ENCODE data around the gene ZBTB21.
"Not testable (repeated sequence)": the region's sequence is repeated elsewhere in the genome, so short reads cannot be mapped to it uniquely, and the experiment has no call there.

The ZBTB21 gene

DNA sequence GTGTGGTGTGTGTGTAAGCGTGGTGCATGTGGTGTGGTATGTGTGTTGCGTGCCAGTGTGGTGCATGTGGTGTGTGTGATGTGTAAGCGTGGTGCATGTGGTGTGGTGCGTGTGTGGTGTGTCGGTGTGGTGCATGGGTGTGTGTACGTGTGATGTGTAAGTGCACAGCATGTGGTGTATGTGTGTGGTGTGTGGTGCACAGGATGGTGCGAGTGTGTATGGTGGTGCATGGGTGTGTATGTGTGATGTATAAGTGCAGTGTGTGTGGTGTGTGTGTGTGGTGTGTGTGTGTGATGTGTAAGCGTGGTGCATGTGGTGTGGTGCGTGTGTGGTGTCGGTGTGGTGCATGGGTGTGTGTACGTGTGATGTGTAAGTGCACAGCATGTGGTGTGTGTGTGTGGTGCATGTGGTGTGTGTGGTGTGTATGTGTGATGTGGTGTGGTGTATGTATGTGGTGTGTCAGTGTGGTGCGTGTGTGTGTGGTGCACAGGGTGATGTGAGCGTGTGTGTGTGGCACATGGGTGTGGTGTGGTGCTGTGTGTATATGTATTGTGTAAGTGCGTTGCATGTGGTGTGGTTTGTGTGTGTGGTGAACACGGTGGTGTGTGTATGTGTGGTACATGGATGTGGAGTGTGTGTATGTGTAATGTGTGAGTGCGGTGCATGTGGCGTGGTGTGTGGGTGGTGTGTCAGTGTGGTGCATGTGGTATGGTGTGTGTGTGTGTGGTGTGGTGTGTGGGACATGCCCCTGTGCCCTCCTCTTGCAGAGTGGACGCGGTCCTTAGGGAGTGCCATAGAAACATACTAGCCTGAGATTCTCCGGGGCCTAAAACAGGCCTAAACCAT is 55.3 kb downstream of the ZBTB21 start:
- in situ Hi-C loops (cut with HindIII; ENCODE audit: low sequenced_read_pairs): no loop called here

DNA sequence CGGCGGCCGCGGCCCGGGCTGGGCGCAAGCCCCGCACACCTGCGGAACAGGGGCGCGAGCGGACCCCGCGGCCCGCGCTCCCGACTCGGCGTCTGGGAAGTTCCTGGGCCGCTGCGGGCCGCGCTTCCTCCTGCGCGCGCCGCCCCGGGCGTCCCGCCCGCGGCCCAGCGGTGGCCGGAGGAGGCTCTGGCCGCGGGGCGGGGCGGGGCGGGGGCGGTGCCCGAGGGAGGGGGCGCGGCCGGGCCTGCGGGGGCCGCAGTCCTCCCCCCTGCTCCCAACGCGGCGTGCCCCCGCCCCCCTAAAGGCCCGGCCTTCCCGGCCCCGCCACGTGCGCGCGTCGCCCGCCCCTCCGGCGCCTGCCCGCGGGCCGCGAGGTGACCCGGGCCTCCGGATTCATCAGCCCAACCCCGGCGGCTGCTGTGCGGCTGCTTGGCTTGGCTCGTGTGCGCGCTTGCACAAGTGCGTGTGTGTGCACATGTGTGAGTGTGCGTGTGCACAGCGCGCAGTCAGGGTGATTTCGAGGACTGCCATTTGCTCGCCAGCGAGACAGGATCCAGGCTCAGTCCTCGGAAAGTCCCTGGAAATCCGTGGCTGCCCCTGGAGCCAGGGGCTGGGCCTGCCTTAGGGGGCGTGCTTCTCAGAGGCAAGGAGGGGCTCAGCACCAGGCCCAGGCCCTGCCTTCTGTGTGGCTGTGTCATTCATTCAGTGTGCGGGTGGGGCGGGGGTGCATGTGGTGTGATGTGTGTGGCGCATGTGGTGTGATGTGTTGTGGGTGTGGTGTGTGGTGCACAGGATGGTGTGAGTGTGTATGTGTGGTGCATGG is 56.1 kb downstream of the ZBTB21 start, which contains the start of gene C2CD2:
TSS of gene C2CD2 (minus strand) at position 188 of the 823 bp plus-strand sequence. CDS start 370 bp downstream, outside the sequence.
- in situ Hi-C loops (cut with HindIII; ENCODE audit: low sequenced_read_pairs): no loop called here

GRCh38 chr21:41953249-41953830 is 56.8 kb downstream of the ZBTB21 start:
- in situ Hi-C loops (cut with HindIII; ENCODE audit: low sequenced_read_pairs): no loop called here

DNA sequence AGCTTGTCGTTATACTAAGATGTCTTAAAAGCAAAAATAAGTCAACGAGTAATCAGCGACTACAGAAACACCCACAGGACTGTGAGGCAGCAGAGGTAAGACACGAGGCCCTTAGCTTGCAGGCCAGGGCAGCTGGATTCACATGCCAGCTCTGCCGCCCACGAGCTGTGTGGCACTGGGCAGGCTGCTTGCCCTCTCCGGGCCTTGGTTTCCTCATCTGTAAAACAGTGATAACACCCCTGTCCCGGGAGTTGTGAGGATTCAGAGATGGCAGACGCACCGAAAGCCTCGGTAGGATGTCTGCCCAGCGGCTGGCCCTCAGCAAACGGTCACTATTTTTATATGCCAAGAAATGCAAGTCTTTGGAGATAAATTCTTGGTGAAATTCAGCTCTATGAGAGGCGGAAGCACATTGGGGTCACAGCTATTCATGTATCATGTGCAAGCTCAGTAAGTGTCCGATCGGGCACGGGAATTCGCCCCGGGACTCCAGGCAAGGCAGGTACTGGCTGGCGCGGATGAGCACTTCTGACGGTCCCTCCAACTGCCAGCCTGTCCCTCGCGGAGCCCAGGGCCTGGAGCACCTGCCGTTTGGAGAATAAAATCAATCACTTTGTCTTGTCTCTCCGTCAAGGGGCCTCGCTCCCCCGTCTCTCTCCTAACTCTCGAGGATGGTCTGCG is 57.5 kb downstream of the ZBTB21 start:
- in situ Hi-C loops (cut with HindIII; ENCODE audit: low sequenced_read_pairs): no loop called here

DNA sequence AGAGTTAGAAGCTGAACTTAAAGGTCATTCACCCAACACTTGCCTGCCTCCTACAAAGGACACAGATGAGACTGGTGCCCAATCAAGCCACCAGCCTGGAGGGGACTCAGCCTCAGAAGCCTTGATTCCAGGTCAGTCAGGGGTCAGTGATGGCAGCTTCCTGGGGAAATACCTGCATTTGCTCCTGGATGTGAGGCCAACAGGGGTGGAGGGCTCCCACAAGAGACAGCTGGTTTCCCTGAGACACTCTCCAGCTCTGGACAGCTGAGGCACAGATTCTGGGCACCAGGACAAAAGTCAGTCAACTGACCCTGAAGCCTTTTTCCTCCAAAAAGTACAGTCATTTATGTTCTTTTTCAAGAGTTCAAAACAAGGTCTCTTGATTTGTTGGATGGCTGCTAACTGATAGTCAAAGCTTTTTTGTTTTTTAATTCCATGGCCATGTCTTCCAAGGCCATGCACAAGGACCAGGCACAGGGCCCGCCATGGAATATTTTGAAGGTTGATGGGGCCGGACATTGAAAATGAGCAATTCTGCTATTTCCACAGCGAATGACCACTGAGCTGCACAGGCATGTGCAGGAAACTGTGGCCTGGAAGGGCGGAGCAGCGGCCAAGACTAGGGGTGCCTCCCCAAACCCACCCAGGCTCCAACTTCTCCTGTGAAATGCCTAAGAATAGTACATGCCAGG is 58.1 kb downstream of the ZBTB21 start:
- in situ Hi-C loops (cut with HindIII; ENCODE audit: low sequenced_read_pairs): no loop called here

- in situ Hi-C loops (cut with HindIII; ENCODE audit: low sequenced_read_pairs): no loop called here
Observed at GRCh38 chr21:41950941-41951351, 59.2 kb downstream of the ZBTB21 start.

- in situ Hi-C loops (cut with HindIII; ENCODE audit: low sequenced_read_pairs): not testable (repeated sequence)
Observed at GRCh38 chr21:41949631-41950030, 60.5 kb downstream of the ZBTB21 start.

- in situ Hi-C loops (cut with HindIII; ENCODE audit: low sequenced_read_pairs): no loop called here
Observed at GRCh38 chr21:41948901-41949300, 61.3 kb downstream of the ZBTB21 start.

- in situ Hi-C loops (cut with HindIII; ENCODE audit: low sequenced_read_pairs): no loop called here
Observed at GRCh38 chr21:41948078-41948895, 61.9 kb downstream of the ZBTB21 start.

DNA sequence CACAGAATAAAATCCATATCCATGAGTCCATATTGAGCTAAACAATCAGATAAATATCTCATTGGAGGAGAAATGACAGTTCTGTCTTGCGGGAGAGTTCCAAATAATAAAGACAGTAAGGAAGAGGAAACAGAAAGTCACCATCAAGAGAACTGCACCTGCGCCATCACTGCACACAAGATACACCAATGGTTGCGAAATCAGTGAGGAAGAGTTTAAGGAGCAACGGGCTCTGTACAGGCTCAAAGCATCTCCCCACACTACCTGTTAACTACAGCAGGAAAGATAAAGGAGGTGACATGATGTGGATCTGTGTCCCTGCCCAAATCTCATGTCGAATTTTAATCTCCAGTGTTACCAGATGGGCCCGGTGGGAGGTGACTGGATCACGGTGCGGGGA is 64.2 kb downstream of the ZBTB21 start:
- in situ Hi-C loops (cut with HindIII; ENCODE audit: low sequenced_read_pairs): no loop called here

GRCh38 chr21:41943851-41944250 is 66.3 kb downstream of the ZBTB21 start:
- in situ Hi-C loops (cut with HindIII; ENCODE audit: low sequenced_read_pairs): no loop called here

DNA sequence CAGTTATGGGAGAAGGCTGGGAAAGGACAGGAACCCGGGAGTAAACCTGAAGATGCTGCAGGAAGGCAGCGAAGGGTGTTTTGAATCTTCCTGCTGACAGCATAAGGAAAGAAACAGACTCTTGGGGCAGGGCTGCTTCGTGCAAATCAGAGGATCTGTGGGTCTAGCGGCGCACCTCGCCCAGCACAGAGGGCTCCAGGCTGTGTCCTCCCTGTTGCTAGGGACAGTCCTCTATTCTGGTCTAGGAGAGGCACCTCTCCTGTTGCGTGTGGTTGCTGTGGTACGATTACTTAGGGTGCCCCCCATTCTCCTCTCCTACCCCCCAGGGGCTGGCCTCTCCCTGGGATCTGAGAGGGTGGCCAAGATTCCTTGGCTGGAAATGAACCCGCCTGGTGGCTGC is 67.7 kb downstream of the ZBTB21 start:
- in situ Hi-C loops (cut with HindIII; ENCODE audit: low sequenced_read_pairs): no loop called here

DNA sequence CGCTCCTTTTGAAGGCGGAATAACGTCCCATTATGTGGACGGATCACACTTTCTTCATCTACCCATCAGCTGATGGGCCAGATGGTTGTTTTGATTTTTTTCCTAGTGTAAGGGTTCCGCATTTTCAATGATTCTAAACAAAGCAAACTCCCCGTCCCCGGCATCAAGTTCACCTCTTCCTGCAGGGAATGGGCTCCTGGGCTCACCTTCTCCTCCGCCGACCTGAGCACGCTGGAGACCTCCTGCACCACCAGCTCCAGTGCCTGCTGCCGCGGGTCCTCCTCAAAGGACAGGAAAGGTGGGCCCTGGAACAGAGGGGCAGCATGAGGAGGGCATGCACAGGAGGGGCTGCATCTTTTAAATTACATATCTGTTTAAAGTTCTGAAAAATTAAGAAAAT is 68.2 kb downstream of the ZBTB21 start:
- in situ Hi-C loops (cut with HindIII; ENCODE audit: low sequenced_read_pairs): no loop called here

- in situ Hi-C loops (cut with HindIII; ENCODE audit: low sequenced_read_pairs): no loop called here
Observed at GRCh38 chr21:41940431-41940830, 69.7 kb downstream of the ZBTB21 start.

DNA sequence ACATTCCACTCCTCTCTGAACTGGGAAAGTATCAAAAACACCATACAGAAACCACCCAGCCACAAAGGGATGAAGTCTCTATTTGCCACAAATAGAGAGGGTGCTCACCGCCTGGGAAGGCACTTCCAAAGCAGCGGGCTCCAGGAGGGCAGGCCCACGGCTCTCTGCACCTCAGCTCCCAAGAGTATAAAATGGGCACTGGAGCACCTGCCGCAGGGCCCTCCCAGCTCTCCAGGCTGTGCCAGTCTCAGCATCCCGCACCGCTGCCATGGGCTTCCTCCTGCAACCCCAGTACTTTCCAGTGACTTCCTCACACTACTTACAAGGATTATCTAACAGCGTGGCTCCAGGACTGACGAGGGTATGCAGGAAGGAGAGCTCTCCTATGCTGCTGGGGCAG is 70.8 kb downstream of the ZBTB21 start:
- in situ Hi-C loops (cut with HindIII; ENCODE audit: low sequenced_read_pairs): no loop called here
